NCI-H2196 (cell line): ENCODE results near the gene PDE2A.

Experiments
- DNase-seq: peaks from one replicate; lab custom pipeline; 2025; ENCODE audit not compliant: unreplicated experiment; lab: John Stamatoyannopoulos, UW

PDE2A gene

GRCh38 chr11:72684236-72684912 is 10.2 kb upstream of the PDE2A start:
- DNase-seq = peak; percentile 39

- peak; percentile 54 for DNase-seq
Measured at GRCh38 chr11:72683782-72684200, 9.6 kb upstream of the PDE2A start.

GRCh38 chr11:72682858-72683243 is 8.6 kb upstream of the PDE2A start:
- DNase-seq = no peak

GRCh38 chr11:72682238-72682857 is 8.1 kb upstream of the PDE2A start:
- DNase-seq = no peak

- no peak for DNase-seq
Measured at GRCh38 chr11:72681226-72682153, 7.3 kb upstream of the PDE2A start.

GRCh38 chr11:72680624-72681158 is 6.5 kb upstream of the PDE2A start:
- DNase-seq = no peak

- no peak for DNase-seq
Measured at GRCh38 chr11:72679869-72680268, 5.6 kb upstream of the PDE2A start.

GRCh38 chr11:72678524-72678923 is 4.3 kb upstream of the PDE2A start:
- no peak for DNase-seq

- DNase-seq = no peak
Measured at GRCh38 chr11:72676861-72677341, 2.7 kb upstream of the PDE2A start.

GRCh38 chr11:72675221-72675620 is 999 bp upstream of the PDE2A start:
- DNase-seq = no peak

- DNase-seq = no peak
Measured at GRCh38 chr11:72673284-72673942, 809 bp downstream of the PDE2A start.

- no peak for DNase-seq
Measured at GRCh38 chr11:72672597-72673238, 1.5 kb downstream of the PDE2A start.

GRCh38 chr11:72671152-72672099 is 2.8 kb downstream of the PDE2A start:
- no peak for DNase-seq

- DNase-seq = no peak
Measured at GRCh38 chr11:72670041-72670440, 4.2 kb downstream of the PDE2A start.

- DNase-seq = no peak
Measured at GRCh38 chr11:72669527-72669926, 4.7 kb downstream of the PDE2A start.

- no peak for DNase-seq
Measured at GRCh38 chr11:72668629-72669347, 5.4 kb downstream of the PDE2A start.

- no peak for DNase-seq
Measured at GRCh38 chr11:72665911-72666472, 8.2 kb downstream of the PDE2A start.

GRCh38 chr11:72662036-72662435 is 12.2 kb downstream of the PDE2A start:
- DNase-seq = no peak
